Liver (tissue), 9 donors: ENCODE results near the gene CENPX. TPM values are rescaled to one million over a fixed set of nuclear protein-coding genes. Genes with fewer than 3 reads are reported as not detected.

ENCODE experiments used
- DNase-seq: peaks from one replicate; pipeline ENCODE4 v3.0.0-alpha.2; 2017; ENCODE audit warnings: low spot score
- H3K27ac ChIP-seq, 2 donors: one replicate each; pipeline ENCODE4 v1.7.0; 2013; ENCODE audit warnings: inconsistent platforms in 2 of 2, low read length in 2 of 2, control low read depth in 1 of 2, low read depth in 1 of 2, mild to moderate bottlenecking in 1 of 2
- H3K27me3 ChIP-seq, 4 donors: one replicate each; pipeline versions ENCODE4 v1.6.1 to v1.7.0; 2013; ENCODE audit warnings: low read length in 3 of 4, inconsistent platforms in 1 of 4, mild to moderate bottlenecking in 1 of 4, moderate library complexity in 1 of 4; ENCODE audit not compliant: control insufficient read depth in 4 of 4, insufficient read depth in 4 of 4
- H3K36me3 ChIP-seq, 4 donors: one replicate each; pipeline versions ENCODE4 v1.6.1 to v1.7.0; 2013; ENCODE audit warnings: low read length in 3 of 4, mild to moderate bottlenecking in 3 of 4, low read depth in 1 of 4, moderate library complexity in 1 of 4; ENCODE audit not compliant: control insufficient read depth in 4 of 4, insufficient read depth in 3 of 4
- H3K4me1 ChIP-seq, 4 donors: one replicate each; pipeline versions ENCODE4 v1.6.1 to v1.7.0; 2013; ENCODE audit warnings: low read length in 3 of 4, mild to moderate bottlenecking in 3 of 4, moderate library complexity in 1 of 4; ENCODE audit not compliant: control insufficient read depth in 4 of 4, insufficient read depth in 4 of 4
- H3K4me3 ChIP-seq, 3 donors: one replicate each; pipeline versions ENCODE4 v1.6.1 to v1.7.0; 2013; ENCODE audit warnings: low read length in 3 of 3, control low read depth in 1 of 3, low read depth in 1 of 3, mild to moderate bottlenecking in 1 of 3
- H3K9ac ChIP-seq, 2 donors: one replicate each; pipeline ENCODE4 v1.7.0; 2013; ENCODE audit warnings: low read length in 2 of 2, mild to moderate bottlenecking in 2 of 2, moderate library complexity in 2 of 2, control low read depth in 1 of 2, low read depth in 1 of 2
- H3K9me3 ChIP-seq, 4 donors: one replicate each; pipeline versions ENCODE4 v1.6.1 to v1.7.0; 2013; ENCODE audit warnings: low read length in 3 of 4; ENCODE audit not compliant: control insufficient read depth in 4 of 4
- ATF3 ChIP-seq: IDR thresholded peaks from 2 replicates; pipeline ENCODE4 v1.6.1; 2016; ENCODE audit warnings: antibody characterized with exemption
- CTCF ChIP-seq: fragments of 150-350 bp; IDR thresholded peaks from 2 replicates; pipeline ENCODE4 v1.5.1; 2017; ENCODE audit warnings: improper control_type of control experiment, low read depth, low read length; ENCODE audit not compliant: missing input control
- EGR1 ChIP-seq, 2 donors: IDR thresholded peaks; 2 replicates each; pipeline ENCODE4 v1.6.1; 2016 to 2018; ENCODE audit warnings: antibody characterized with exemption in 2 of 2, low read depth in 2 of 2
- FOXA1 ChIP-seq: IDR thresholded peaks from 2 replicates; pipeline ENCODE4 v1.6.1; 2016; ENCODE audit warnings: antibody characterized with exemption
- FOXA2 ChIP-seq: IDR thresholded peaks from 2 replicates; pipeline ENCODE4 v1.6.1; 2016; ENCODE audit warnings: antibody characterized with exemption
- GABPA ChIP-seq, 2 donors: IDR thresholded peaks in 1 of 2; conservative IDR thresholded peaks in 1 of 2; 2 replicates each; pipeline ENCODE4 v1.6.1; 2016; ENCODE audit warnings: antibody characterized with exemption in 2 of 2, mild to moderate bottlenecking in 1 of 2, moderate library complexity in 1 of 2
- HNF4A ChIP-seq, 2 donors: conservative IDR thresholded peaks; 2 replicates each; pipeline ENCODE4 v1.6.1; 2016; ENCODE audit warnings: antibody characterized with exemption in 2 of 2, mild to moderate bottlenecking in 2 of 2
- HNF4G ChIP-seq: IDR thresholded peaks from 2 replicates; pipeline ENCODE4 v1.6.1; 2016; ENCODE audit warnings: antibody characterized with exemption
- JUND ChIP-seq, 2 donors: IDR thresholded peaks; 2 replicates each; pipeline ENCODE4 v1.6.1; 2016; ENCODE audit warnings: antibody characterized with exemption in 2 of 2
- MAX ChIP-seq: IDR thresholded peaks from 2 replicates; pipeline ENCODE4 v1.6.1; 2016; ENCODE audit warnings: antibody characterized with exemption
- NR2F2 ChIP-seq: IDR thresholded peaks from 2 replicates; pipeline ENCODE4 v1.6.1; 2016; ENCODE audit warnings: antibody characterized with exemption
- RAD21 ChIP-seq, 2 donors: IDR thresholded peaks; 2 replicates each; pipeline ENCODE4 v1.6.1; 2016; ENCODE audit warnings: antibody characterized with exemption in 2 of 2, mild to moderate bottlenecking in 2 of 2
- REST ChIP-seq: IDR thresholded peaks from 2 replicates; pipeline ENCODE4 v1.6.1; 2016; ENCODE audit warnings: antibody characterized with exemption, mild to moderate bottlenecking
- RXRA ChIP-seq, 2 donors: IDR thresholded peaks; 2 replicates each; pipeline ENCODE4 v1.6.1; 2017 to 2018; ENCODE audit warnings: antibody characterized with exemption in 2 of 2, mild to moderate bottlenecking in 1 of 2
- SP1 ChIP-seq: IDR thresholded peaks from 2 replicates; pipeline ENCODE4 v1.6.1; 2018; ENCODE audit warnings: antibody characterized with exemption, mild to moderate bottlenecking
- TAF1 ChIP-seq: conservative IDR thresholded peaks from 2 replicates; pipeline ENCODE4 v1.6.1; 2016; ENCODE audit warnings: antibody characterized with exemption, mild to moderate bottlenecking
- YY1 ChIP-seq: IDR thresholded peaks from 2 replicates; pipeline ENCODE4 v1.6.1; 2016; ENCODE audit warnings: antibody characterized with exemption, mild to moderate bottlenecking
- ZBTB33 ChIP-seq: IDR thresholded peaks from 2 replicates; pipeline ENCODE4 v1.6.1; 2016; ENCODE audit warnings: antibody characterized with exemption
- WGBS: extraction: QIAGEN DNeasy Blood & Tissue Kit; methylation state at CpG from one replicate; pipeline ENCODE4 v1.1.7; 2013; 5-methylcytosine and 5-hydroxymethylcytosine counted together
- polyA plus RNA-seq, 2 donors: library from polyadenylated mRNA; stranded (reverse) in 1 of 2; unstranded in 1 of 2; fragments of 200-250 nt in 1 of 2; fragments of >200 nt in 1 of 2; fragmentation: Nextera tagmentation in 1 of 2; extraction: Ambion mirVana in 1 of 2; gene quantifications; one replicate each; pipeline versions ENCODE4 v1.2.1 to v1.2.3, GENCODE V29; 2013 to 2015
- total RNA-seq, 2 donors: library from RNA; depleted of rRNA; stranded (reverse); fragments of >200 nt; gene quantifications; one replicate each; pipeline ENCODE4 v1.2.3, GENCODE V29; 2014
- donor health status: healthy.
- donor health status: healthy.
- donor health status: healthy.
- donor health status: healthy.
- donor health status: healthy.

CENPX gene
- total and polyA plus RNA-seq, 4 donors = 22.5 to 83.9 (median 44.9) TPM

- WGBS = 60% methylated on average over 34 of the region's 34 CpGs
- peaks cover 13 to 51% (median 36%) of the 10 kb centered on the region in 4 donors for H3K4me1 ChIP-seq
- no peak overlapping the region for H3K9ac ChIP-seq
- H3K9me3 ChIP-seq = no peaks in the 10 kb centered on the region
- DNase-seq = peak; percentile 79
- H3K27ac ChIP-seq = no peak overlapping the region
- H3K4me3 ChIP-seq = no peak overlapping the region
- TF ChIP-seq NR2F2 (no peak), RXRA (IDR thresholded peaks at IDR 0.05) (peak in 1 of 2 donors; percentile 18), SP1 (no peak), ZBTB33 (no peak), EGR1 (IDR thresholded peaks at IDR 0.05; ENCODE audit: low read depth in 2 of 2) (no peak), CTCF (peak; percentile 67), RAD21 (IDR thresholded peaks at IDR 0.05) (peak; percentile 56 to 79), HNF4A (conservative IDR thresholded peaks at IDR 0.05) (no peak)
- no peaks in the 10 kb centered on the region for H3K27me3 ChIP-seq
- H3K36me3 ChIP-seq = no peaks in the 10 kb centered on the region
Measured at GRCh38 chr17:82019690-82020571, 2.7 kb downstream of the CENPX start.

- WGBS = 91% methylated on average over 33 of the region's 33 CpGs
- TF ChIP-seq ZBTB33 (no peak), CTCF (no peak), MAX (no peak), REST (no peak), FOXA1 (no peak), FOXA2 (no peak), RAD21 (IDR thresholded peaks at IDR 0.05) (no peak), YY1 (no peak), GABPA (IDR thresholded peaks at IDR 0.05 in 1 of 2, conservative IDR thresholded peaks at IDR 0.05 in 1 of 2) (no peak), ATF3 (no peak), JUND (IDR thresholded peaks at IDR 0.05) (no peak), HNF4A (conservative IDR thresholded peaks at IDR 0.05) (no peak), HNF4G (no peak), TAF1 (no peak), NR2F2 (no peak)
Measured at GRCh38 chr17:82018989-82019689, 3.5 kb downstream of the CENPX start.

More at GRCh38 chr17:82018989-82019689, 3.5 kb downstream of the CENPX start:
- H3K4me1 ChIP-seq = peaks cover 13 to 43% (median 31%) of the 10 kb centered on the region in 4 donors
- no peak overlapping the region for H3K9ac ChIP-seq
- no peaks in the 10 kb centered on the region for H3K9me3 ChIP-seq
- no peak overlapping the region for H3K27ac ChIP-seq
- no peak overlapping the region for H3K4me3 ChIP-seq
- H3K36me3 ChIP-seq = no peaks in the 10 kb centered on the region
- DNase-seq = no peak
- no peaks in the 10 kb centered on the region for H3K27me3 ChIP-seq
